GM12878 (cell line): ENCODE measurements around the gene AKAP13. TPM values are rescaled to one million over a fixed set of nuclear protein-coding genes. Genes with fewer than 3 reads are reported as not detected.

ENCODE experiments used
- ASH2L ChIP-seq: fragments of 300-600, 200-600 bp; sonication (generic); IDR thresholded peaks from 2 replicates; pipeline ENCODE4 v1.6.1; 2017; ENCODE audit warnings: low read depth, mild to moderate bottlenecking, borderline replicate concordance
- BRCA1 ChIP-seq: IDR thresholded peaks from 2 replicates; pipeline ENCODE4 v1.6.1; 2011; ENCODE audit warnings: low read depth, low read length, improper control_type of control experiment
- CREB1 ChIP-seq: IDR thresholded peaks from 2 replicates; pipeline ENCODE4 v1.6.1; 2012; ENCODE audit warnings: low read depth, mild to moderate bottlenecking, inconsistent platforms
- EED ChIP-seq: sonication (generic); IDR thresholded peaks from 2 replicates; pipeline ENCODE4 v1.6.1; 2016; ENCODE audit warnings: antibody characterized with exemption, low read depth
- FOS ChIP-seq: IDR thresholded peaks from 3 replicates; pipeline ENCODE4 v1.6.1; 2011; ENCODE audit warnings: borderline replicate concordance; ENCODE audit not compliant: insufficient read length; ENCODE audit errors: extremely low read depth
- IKZF2 ChIP-seq, 2 experiments: fragments of 450-650 bp; IDR thresholded peaks; 2 replicates each; pipeline ENCODE4 v1.6.1; 2017; ENCODE audit warnings: mild to moderate bottlenecking in 2 of 2, moderate library complexity in 2 of 2
- JUND ChIP-seq: IDR thresholded peaks from 2 replicates; pipeline ENCODE4 v1.6.1; 2012; ENCODE audit warnings: low read depth, mild to moderate bottlenecking, low read length, improper control_type of control experiment, moderate library complexity
- KAT2A ChIP-seq: conservative IDR thresholded peaks from 2 replicates; pipeline ENCODE4 v1.6.1; 2011; ENCODE audit warnings: low read depth, low read length; ENCODE audit not compliant: control insufficient read depth
- NFXL1 ChIP-seq: fragments of 450-650 bp; IDR thresholded peaks from 2 replicates; pipeline ENCODE4 v1.6.1; 2017; ENCODE audit warnings: antibody characterized with exemption, mild to moderate bottlenecking, borderline replicate concordance
- NRF1 ChIP-seq: conservative IDR thresholded peaks from 2 replicates; pipeline ENCODE4 v1.6.1; 2011; ENCODE audit warnings: mild to moderate bottlenecking, low read depth, low read length, improper control_type of control experiment
- RAD21 ChIP-seq: IDR thresholded peaks from 2 replicates; pipeline ENCODE4 v1.6.1; 2011; ENCODE audit warnings: mild to moderate bottlenecking, low read depth, low read length, moderate library complexity; ENCODE audit not compliant: insufficient read depth
- SPI1 ChIP-seq: IDR thresholded peaks from 2 replicates; pipeline ENCODE4 v1.6.1; 2011; ENCODE audit warnings: low read depth, mild to moderate bottlenecking, low read length, moderate library complexity, borderline replicate concordance; ENCODE audit not compliant: insufficient read depth
- SREBF1 ChIP-seq: IDR thresholded peaks from 2 replicates; pipeline ENCODE4 v1.6.1; 2012; ENCODE audit warnings: mild to moderate bottlenecking, low read length
- TCF3 ChIP-seq: IDR thresholded peaks from 2 replicates; pipeline ENCODE4 v1.6.1; 2012; ENCODE audit warnings: low read depth, mild to moderate bottlenecking, low read length, borderline replicate concordance; ENCODE audit not compliant: insufficient read depth
- WRNIP1 ChIP-seq: IDR thresholded peaks from 2 replicates; pipeline ENCODE4 v1.6.1; 2011; ENCODE audit warnings: low read depth, low read length, improper control_type of control experiment, borderline replicate concordance
- ZNF622 ChIP-seq: fragments of 450-650 bp; IDR thresholded peaks from 2 replicates; pipeline ENCODE4 v1.6.1; 2017; ENCODE audit warnings: mild to moderate bottlenecking, inconsistent platforms
- ZSCAN29 ChIP-seq: fragments of 450-650 bp; IDR thresholded peaks from 2 replicates; pipeline ENCODE4 v1.6.1; 2017; ENCODE audit warnings: mild to moderate bottlenecking, moderate library complexity
- ZZZ3 ChIP-seq: IDR thresholded peaks from 2 replicates; pipeline ENCODE4 v1.6.1; 2011; ENCODE audit warnings: low read depth; ENCODE audit not compliant: control insufficient read depth, insufficient read length
- polyA plus RNA-seq, 11 experiments: library from polyadenylated mRNA; depleted of rRNA in 4 of 11; unstranded in 6 of 11; stranded (reverse) in 5 of 11; fragments of >200 nt; fragmentation: Nextera tagmentation in 4 of 11; fragmentation: Illumina TruSeq in 1 of 11; extraction: Ambion mirVana in 4 of 11; extraction: Trizol in 1 of 11; gene quantifications; 1 replicate in 1 of 11; 2 replicates in 10 of 11; pipeline versions ENCODE4 v1.2.1 to v1.2.3, GENCODE V29; 2011 to 2016; ENCODE audit warnings: inconsistent platforms in 2 of 11, missing spikeins in 2 of 11, low read depth in 1 of 11
- total RNA-seq, 4 experiments: library from RNA; depleted of rRNA in 3 of 4; stranded (reverse); fragments of >200 nt in 3 of 4; fragmentation: Illumina TruSeq in 1 of 4; extraction: Trizol in 1 of 4; gene quantifications; 2 replicates each; pipeline versions ENCODE4 v1.2.1 to v1.2.3, GENCODE V29; 2013 to 2021
- TF ChIP-seq, protein P1 (sequence below): fragments of 450-650 bp; IDR thresholded peaks from 2 replicates; pipeline ENCODE4 v1.6.1; 2016; ENCODE audit warnings: mild to moderate bottlenecking
- TF ChIP-seq, protein P2 (sequence below): fragments of 450-650 bp; IDR thresholded peaks from 2 replicates; pipeline ENCODE4 v1.6.1; 2017; ENCODE audit warnings: borderline replicate concordance
- TF ChIP-seq, protein P3 (sequence below): IDR thresholded peaks from 2 replicates; pipeline ENCODE4 v1.6.1; 2012; ENCODE audit warnings: improper control_type of control experiment, low read depth, low read length; ENCODE audit not compliant: insufficient replicate concordance
- TF ChIP-seq, protein P4 (sequence below): IDR thresholded peaks from 2 replicates; pipeline ENCODE4 v1.6.1; 2011; ENCODE audit warnings: borderline replicate concordance, low read depth, mild to moderate bottlenecking, moderate library complexity, mixed read lengths, low read length; ENCODE audit not compliant: insufficient read depth; ENCODE audit errors: extremely low read length

AKAP13 gene
- total and polyA plus RNA-seq, 10 of the 15 experiments (the other 5 are each of a cell fraction or from before 2014, with no cell fraction given), result 14.4 to 74.9 (median 55.1) TPM

DNA sequence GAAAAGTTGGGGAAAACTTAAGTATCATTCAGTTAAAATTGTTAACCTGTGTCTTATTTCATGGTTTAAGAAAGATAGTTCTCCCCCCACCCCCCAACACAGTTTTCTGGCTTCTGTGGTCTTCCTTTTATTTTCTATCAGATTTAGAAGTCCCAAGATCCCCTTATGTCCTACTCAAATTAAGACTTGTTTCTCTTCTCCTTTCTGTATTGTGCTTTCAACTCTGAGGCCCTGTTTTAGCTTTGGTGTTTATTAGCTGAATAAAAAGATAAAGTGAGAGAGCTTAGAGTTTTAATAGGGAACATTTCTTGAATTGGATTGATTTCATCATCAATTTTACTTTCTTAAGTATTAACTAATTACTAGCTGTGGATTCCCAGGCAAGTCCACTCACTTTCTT, 62.6 kb downstream of the AKAP13 start (continued):
- TF ChIP-seq, protein P1, sequence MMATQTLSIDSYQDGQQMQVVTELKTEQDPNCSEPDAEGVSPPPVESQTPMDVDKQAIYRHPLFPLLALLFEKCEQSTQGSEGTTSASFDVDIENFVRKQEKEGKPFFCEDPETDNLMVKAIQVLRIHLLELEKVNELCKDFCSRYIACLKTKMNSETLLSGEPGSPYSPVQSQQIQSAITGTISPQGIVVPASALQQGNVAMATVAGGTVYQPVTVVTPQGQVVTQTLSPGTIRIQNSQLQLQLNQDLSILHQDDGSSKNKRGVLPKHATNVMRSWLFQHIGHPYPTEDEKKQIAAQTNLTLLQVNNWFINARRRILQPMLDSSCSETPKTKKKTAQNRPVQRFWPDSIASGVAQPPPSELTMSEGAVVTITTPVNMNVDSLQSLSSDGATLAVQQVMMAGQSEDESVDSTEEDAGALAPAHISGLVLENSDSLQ, result no peak
- TF ChIP-seq BRCA1 (no peak), SREBF1 (no peak), WRNIP1 (no peak), ZSCAN29 (no peak), RAD21 (no peak), TCF3 (no peak), SPI1 (peak; percentile 51; the same call in 1 of the 2 replicates), KAT2A (no peak), ZNF622 (no peak), CREB1 (no peak), NFXL1 (no peak), IKZF2 (IDR thresholded peaks at IDR 0.05) (peak in 1 of 2 experiments; percentile 17; a peak in 2 of 4 replicates), NRF1 (no peak), EED (no peak), FOS (no peak), JUND (no peak), ASH2L (no peak), ZZZ3 (no peak)
- TF ChIP-seq, protein P2, sequence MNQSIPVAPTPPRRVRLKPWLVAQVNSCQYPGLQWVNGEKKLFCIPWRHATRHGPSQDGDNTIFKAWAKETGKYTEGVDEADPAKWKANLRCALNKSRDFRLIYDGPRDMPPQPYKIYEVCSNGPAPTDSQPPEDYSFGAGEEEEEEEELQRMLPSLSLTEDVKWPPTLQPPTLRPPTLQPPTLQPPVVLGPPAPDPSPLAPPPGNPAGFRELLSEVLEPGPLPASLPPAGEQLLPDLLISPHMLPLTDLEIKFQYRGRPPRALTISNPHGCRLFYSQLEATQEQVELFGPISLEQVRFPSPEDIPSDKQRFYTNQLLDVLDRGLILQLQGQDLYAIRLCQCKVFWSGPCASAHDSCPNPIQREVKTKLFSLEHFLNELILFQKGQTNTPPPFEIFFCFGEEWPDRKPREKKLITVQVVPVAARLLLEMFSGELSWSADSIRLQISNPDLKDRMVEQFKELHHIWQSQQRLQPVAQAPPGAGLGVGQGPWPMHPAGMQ, result no peak
- TF ChIP-seq, protein P3, sequence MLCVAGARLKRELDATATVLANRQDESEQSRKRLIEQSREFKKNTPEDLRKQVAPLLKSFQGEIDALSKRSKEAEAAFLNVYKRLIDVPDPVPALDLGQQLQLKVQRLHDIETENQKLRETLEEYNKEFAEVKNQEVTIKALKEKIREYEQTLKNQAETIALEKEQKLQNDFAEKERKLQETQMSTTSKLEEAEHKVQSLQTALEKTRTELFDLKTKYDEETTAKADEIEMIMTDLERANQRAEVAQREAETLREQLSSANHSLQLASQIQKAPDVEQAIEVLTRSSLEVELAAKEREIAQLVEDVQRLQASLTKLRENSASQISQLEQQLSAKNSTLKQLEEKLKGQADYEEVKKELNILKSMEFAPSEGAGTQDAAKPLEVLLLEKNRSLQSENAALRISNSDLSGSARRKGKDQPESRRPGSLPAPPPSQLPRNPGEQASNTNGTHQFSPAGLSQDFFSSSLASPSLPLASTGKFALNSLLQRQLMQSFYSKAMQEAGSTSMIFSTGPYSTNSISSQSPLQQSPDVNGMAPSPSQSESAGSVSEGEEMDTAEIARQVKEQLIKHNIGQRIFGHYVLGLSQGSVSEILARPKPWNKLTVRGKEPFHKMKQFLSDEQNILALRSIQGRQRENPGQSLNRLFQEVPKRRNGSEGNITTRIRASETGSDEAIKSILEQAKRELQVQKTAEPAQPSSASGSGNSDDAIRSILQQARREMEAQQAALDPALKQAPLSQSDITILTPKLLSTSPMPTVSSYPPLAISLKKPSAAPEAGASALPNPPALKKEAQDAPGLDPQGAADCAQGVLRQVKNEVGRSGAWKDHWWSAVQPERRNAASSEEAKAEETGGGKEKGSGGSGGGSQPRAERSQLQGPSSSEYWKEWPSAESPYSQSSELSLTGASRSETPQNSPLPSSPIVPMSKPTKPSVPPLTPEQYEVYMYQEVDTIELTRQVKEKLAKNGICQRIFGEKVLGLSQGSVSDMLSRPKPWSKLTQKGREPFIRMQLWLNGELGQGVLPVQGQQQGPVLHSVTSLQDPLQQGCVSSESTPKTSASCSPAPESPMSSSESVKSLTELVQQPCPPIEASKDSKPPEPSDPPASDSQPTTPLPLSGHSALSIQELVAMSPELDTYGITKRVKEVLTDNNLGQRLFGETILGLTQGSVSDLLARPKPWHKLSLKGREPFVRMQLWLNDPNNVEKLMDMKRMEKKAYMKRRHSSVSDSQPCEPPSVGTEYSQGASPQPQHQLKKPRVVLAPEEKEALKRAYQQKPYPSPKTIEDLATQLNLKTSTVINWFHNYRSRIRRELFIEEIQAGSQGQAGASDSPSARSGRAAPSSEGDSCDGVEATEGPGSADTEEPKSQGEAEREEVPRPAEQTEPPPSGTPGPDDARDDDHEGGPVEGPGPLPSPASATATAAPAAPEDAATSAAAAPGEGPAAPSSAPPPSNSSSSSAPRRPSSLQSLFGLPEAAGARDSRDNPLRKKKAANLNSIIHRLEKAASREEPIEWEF, result no peak
- TF ChIP-seq, protein P4, sequence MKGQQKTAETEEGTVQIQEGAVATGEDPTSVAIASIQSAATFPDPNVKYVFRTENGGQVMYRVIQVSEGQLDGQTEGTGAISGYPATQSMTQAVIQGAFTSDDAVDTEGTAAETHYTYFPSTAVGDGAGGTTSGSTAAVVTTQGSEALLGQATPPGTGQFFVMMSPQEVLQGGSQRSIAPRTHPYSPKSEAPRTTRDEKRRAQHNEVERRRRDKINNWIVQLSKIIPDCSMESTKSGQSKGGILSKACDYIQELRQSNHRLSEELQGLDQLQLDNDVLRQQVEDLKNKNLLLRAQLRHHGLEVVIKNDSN, result no peak
